Measurements from ENCODE around the gene RPL35A.
"Not testable (repeated sequence)": the region's sequence is repeated elsewhere in the genome, so short reads cannot be mapped to it uniquely, and the experiment has no call there.

Gene RPL35A

GRCh38 chr3:197949778-197950676, at the start of gene RPL35A:
Gene RPL35A, plus strand, starts transcription at chr3:197950190. Its CDS starts 778 bp downstream, at chr3:197950968.
- FAIRE-seq: peak; percentile 83

DNA sequence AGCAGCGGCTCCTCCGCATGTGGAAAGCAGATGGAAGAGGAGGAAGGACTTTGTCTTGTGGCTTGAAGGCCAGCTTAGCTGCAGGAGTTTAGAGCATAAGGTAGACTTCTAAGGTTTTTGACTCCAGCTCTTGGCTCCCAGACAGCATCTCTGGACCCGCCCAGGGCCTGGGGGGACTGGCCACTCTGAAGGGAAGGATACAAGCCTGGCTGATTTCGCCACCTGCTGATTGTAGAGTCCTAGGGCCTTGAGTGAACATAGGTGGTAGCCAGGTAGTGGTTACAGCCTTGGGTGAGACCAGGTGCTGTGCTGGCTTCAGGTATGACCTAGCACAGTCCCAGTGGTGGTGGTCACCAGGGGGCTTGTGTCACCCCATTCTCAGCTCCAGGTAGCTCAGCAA, 48.4 kb upstream of the RPL35A start:
- FAIRE-seq: no peak

- FAIRE-seq: no peak
Measured at GRCh38 chr3:197906023-197906849, 43.8 kb upstream of the RPL35A start.

DNA sequence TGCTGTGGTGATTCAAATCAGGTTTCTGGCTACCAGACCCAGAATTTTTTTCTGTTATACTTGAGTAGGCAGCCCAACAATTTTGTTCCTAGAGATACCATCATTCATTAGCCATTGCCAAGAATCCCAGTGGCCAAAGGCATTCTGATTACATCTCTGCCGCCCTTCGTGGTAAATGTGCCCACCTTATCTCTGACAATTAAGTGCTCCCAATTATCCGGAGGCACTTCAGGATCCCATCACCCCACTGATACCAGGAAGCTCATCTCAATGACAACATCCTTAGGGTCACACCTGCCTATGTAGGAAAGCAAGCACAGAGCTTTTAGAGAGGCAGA, 43.2 kb upstream of the RPL35A start:
- no peak for FAIRE-seq

GRCh38 chr3:197907196-197907595, 42.8 kb upstream of the RPL35A start:
- FAIRE-seq: no peak

- FAIRE-seq: not testable (repeated sequence)
Measured at GRCh38 chr3:197908550-197908949, 41.4 kb upstream of the RPL35A start.

- no peak for FAIRE-seq
Measured at GRCh38 chr3:197908957-197909701, 40.9 kb upstream of the RPL35A start.

DNA sequence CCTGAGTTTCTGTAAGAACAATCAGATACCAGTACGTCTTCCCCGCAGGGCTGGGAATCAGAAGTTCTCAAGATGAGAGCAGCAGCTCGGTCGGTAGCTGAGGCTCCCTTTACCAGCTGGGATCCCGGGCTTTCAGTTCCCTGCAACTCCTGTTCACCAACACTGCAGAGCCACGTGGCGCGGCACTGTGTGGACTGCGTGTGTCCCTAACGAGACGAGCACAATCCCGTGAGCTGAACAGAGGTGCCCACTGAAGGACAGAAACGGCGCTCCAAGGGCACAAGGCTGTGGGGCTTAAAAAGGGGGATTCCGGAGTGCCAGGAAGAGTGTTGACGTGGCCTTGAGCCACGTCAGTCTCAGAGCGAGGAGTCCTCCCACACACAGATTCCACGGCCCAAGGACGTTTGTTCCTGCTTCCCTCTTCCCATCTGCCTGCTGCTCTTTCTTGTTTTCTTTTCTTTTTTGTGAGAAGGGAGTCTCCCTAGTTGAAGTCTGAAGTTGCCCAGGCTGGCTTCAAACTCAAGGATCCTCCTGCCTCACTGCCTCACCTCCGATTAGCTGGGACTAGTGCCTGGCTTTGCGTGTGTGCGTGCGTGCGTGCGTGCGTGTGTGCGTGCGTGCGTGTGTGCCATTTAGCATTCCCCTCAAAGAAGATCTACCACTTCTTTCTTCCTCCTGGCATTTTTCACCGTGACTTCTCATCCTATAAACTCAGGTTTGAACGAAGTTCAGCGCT, 37.1 kb upstream of the RPL35A start:
- no peak for FAIRE-seq

GRCh38 chr3:197913641-197914380, 36.2 kb upstream of the RPL35A start:
- no peak for FAIRE-seq

DNA sequence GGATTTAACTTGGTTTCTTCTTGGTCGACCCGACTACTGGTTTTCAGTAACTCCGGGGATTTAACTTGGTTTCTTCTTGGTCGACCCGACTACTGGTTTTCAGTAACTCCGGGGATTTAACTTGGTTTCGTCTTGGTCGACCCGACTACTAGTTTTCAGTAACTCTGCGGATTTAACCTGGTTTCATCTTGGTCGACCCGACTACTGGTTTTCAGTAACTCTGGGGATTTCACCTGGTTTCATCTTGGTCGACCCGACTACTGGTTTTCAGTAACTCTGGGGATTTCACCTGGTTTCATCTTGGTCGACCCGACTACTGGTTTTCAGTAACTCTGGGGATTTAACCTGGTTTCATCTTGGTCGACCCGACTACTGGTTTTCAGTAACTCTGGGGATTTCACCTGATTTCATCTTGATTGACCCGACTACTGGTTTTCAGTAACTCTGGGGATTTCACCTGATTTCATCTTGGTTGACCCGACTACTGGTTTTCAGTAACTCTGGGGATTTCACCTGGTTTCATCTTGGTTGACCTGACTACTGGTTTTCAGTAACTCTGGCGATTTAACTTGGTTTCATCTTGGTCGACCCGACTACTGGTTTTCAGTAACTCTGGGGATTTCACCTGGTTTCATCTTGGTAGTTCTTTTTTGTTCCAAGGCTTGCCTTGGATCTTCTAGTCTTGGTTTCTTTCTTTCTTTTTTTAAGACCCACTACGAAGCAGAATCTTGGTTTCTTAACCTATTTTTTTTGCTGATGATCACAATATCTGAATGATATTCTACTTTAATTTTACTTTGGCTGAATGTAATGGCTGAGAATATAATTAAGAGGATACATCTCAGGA, 28.3 kb upstream of the RPL35A start:
- not testable (repeated sequence) for FAIRE-seq

DNA sequence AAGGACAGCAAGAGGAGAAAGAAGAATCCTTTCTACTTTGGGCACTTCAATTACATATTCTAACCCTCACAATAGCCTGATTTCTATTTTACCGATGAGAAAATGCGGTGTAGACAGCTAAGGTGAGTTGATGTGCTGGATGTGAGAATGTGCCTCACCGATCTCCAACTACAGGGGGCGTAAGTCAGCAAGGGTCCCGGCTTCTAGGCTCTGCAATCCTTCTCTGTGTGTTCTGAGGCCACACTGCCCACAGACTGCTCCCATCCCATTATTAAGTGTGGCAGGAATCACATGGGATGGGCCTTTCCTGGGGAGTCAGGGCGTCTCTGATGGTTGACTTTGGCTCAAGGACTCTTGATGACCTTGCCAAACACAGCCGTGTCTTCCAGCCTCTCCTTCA, 23.6 kb upstream of the RPL35A start:
- FAIRE-seq: no peak

- not testable (repeated sequence) for FAIRE-seq
Measured at GRCh38 chr3:197927578-197927977, 22.4 kb upstream of the RPL35A start.

- no peak for FAIRE-seq
Measured at GRCh38 chr3:197936819-197937384, 13.1 kb upstream of the RPL35A start.

DNA sequence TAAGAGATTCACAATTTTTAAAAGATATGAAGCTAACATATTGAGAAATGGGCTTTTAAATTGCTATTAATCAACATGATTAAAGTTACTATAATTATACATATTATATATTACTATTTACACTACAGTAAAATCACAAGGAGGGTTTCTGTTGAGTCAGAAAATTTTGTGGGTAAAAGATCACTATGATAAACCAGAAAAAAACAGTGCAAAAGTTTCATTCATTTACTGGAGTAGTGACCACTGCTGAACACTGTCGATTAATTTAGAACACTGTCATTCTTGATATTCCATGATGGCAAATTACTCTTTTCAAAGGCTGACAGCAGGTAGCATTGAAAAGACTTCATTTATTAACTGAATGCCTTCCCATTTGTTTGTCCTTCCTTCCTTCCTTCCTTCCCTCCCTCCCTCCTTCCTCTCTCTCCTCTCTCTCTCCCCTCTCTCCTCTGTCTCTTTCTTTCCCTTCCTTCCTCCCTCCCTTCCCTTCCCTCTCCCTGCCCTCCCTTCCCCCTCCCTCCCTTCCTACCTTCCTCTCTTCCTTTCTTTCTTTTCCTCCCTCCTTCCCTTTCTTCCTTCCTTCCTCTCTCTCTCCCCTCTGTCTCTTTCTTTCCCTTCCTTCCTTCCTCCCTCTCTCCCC, 9.1 kb upstream of the RPL35A start:
- no peak for FAIRE-seq

DNA sequence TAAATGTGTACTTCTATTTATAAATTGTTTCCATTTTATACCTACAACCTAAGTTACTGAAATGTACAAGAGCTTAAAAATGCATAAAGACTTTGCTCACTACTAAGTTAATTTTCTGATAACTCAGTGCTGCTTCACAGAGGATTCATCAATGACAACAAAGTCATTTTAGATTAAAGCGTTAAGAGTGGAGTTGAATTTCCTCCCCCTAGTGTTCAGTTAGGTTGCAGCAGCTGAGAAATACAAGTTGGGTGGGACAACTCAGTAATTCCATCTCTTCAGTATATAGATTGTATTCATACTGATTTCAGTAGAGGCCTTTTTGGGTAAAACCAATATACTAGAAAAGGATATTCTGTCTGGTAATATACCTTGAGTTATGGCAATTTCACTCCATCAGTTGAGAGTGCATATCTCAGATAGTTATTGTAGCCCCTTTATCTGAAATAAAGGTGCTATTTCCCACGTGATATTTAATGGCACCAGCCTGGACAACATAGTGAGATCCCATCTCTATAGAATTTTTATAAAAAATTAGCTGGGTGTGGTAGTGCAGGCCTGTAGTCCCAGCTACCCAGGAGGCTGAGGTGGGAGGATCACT, 6.9 kb upstream of the RPL35A start:
- peak; percentile 70 for FAIRE-seq

- no peak for FAIRE-seq
Measured at GRCh38 chr3:197949191-197949777, 706 bp upstream of the RPL35A start.

DNA sequence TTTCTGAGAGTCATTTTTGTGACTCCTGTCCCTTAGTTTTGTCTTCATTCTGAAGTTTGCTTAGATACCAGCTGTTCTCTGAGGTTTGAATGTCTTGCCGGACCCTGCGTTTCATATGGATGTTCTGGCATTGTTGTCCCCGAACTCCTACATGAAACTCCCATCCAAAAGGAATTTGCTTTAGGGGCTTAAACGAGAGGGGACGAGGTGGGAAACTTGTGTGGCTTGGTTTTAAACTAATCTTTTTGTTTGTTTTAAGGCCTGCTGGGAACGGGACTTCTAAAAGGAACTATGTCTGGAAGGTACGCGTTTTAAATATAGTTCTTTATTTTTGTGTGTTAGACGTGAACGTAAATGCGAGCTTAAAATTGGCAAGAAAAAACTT, 679 bp downstream of the RPL35A start:
- no peak for FAIRE-seq

- FAIRE-seq: no peak
Measured at GRCh38 chr3:197951392-197951990, 1.5 kb downstream of the RPL35A start.

DNA sequence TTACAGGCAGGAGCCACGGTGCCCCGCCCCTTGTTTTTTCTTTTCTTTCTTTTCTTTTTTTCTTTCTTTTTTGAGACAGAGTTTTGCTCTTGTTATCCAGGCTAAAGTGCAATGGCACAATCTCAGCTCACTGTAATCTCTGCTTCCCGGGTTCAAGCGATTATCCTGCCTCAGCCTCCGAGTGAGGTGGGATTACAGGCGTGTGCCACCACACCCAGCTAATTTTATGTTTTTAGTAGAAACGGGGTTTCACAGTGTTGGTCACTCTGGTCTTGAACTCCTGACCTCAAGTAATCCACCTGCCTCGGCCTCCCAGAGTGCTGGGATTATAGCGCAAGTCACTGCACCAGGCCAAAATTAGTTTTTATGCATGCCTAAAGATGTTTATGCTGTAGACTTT, 2.5 kb downstream of the RPL35A start:
- FAIRE-seq: no peak

Data from TTC549 (cell line).